Stomach (tissue), 4 donors: ENCODE data around the gene FAHD2B.
"Not testable (repeated sequence)": the region's sequence is repeated elsewhere in the genome, so short reads cannot be mapped to it uniquely, and the experiment has no call there.

Experiments
- CTCF ChIP-seq, 7 experiments: fragments of 450-650 bp in 4 of 7; fragments of 200-600 bp in 3 of 7; sonication (generic) in 3 of 7; IDR thresholded peaks; one replicate each; pipeline ENCODE4 v1.5.1; 2016 to 2019; ENCODE audit warnings: antibody characterized with exemption in 7 of 7, control low read depth in 2 of 7, mild to moderate bottlenecking in 1 of 7
- POLR2A ChIP-seq, 4 donors: fragments of 450-650 bp; IDR thresholded peaks; one replicate each; pipeline ENCODE4 v1.6.1; 2016; ENCODE audit warnings: antibody characterized with exemption in 4 of 4, control low read depth in 2 of 4, mild to moderate bottlenecking in 1 of 4, moderate library complexity in 1 of 4

- not testable (repeated sequence) for TF ChIP-seq CTCF, POLR2A (IDR thresholded peaks at IDR 0.05)
Measured at GRCh38 chr2:97080855-97081254, 13.8 kb downstream of the FAHD2B start.
